ENCODE measurements around the gene PSMG2.

DNA sequence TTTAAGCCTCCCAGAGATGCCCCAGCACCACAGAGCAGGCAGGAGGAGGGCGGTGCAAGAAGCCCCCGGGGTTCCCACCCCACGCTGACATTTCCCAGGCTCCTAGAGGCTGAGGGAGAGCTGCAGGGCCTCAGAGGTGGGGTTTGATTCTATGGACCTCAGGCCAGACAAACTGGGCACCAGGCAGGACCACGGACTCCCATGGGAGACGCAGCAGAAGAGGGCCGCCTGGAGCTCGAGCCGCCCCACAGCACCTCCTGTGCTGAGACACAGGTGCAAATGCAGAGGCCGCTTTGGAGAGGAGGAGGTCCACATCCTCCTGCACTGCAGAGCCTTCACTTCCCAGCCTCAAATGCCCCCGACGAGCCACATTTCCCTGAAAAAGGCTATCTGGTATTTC, 62.7 kb downstream of the PSMG2 start:
- TF ChIP-seq, protein P1, sequence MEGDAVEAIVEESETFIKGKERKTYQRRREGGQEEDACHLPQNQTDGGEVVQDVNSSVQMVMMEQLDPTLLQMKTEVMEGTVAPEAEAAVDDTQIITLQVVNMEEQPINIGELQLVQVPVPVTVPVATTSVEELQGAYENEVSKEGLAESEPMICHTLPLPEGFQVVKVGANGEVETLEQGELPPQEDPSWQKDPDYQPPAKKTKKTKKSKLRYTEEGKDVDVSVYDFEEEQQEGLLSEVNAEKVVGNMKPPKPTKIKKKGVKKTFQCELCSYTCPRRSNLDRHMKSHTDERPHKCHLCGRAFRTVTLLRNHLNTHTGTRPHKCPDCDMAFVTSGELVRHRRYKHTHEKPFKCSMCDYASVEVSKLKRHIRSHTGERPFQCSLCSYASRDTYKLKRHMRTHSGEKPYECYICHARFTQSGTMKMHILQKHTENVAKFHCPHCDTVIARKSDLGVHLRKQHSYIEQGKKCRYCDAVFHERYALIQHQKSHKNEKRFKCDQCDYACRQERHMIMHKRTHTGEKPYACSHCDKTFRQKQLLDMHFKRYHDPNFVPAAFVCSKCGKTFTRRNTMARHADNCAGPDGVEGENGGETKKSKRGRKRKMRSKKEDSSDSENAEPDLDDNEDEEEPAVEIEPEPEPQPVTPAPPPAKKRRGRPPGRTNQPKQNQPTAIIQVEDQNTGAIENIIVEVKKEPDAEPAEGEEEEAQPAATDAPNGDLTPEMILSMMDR (IDR thresholded peaks at IDR 0.05) = no peak
- TF ChIP-seq POLR2A (IDR thresholded peaks at IDR 0.05) = no peak

All from heart left ventricle (tissue), 13 donors.